Heart right ventricle (tissue), 16 donors: ENCODE data around the gene SFRP5. TPM values are rescaled to one million over a fixed set of nuclear protein-coding genes. Genes with fewer than 3 reads are reported as not detected.

Experiments
- ATAC-seq, 8 donors: fragments of 200-7000 bp; cut with Tn5 transposase; one replicate each; pipeline ENCODE4 v1.9.1; 2020; ENCODE audit warnings: mild to moderate bottlenecking in 8 of 8, moderate library complexity in 8 of 8, moderate number of reproducible peaks in 1 of 8
- DNase-seq, 2 donors: peaks; one replicate each; pipeline ENCODE4 v3.0.0-alpha.2; 2020
- H3K27ac ChIP-seq, 10 donors: fragments of 200-600 bp; sonication (generic) in 2 of 10; one replicate each; pipeline versions ENCODE4 v1.5.0 to v1.8.0; 2020 to 2022; ENCODE audit warnings: mild to moderate bottlenecking in 3 of 10
- H3K27me3 ChIP-seq, 7 donors: fragments of 200-600 bp; one replicate each; pipeline ENCODE4 v1.8.0; 2021 to 2022; ENCODE audit warnings: mild to moderate bottlenecking in 2 of 7
- H3K36me3 ChIP-seq, 9 donors: fragments of 200-600 bp; sonication (generic) in 1 of 9; one replicate each; pipeline versions ENCODE4 v1.5.0 to v1.8.0; 2020 to 2022; ENCODE audit warnings: mild to moderate bottlenecking in 2 of 9
- H3K4me1 ChIP-seq, 9 donors: fragments of 200-600 bp; sonication (generic) in 1 of 9; one replicate each; pipeline versions ENCODE4 v1.5.0 to v1.8.0; 2020 to 2022; ENCODE audit warnings: mild to moderate bottlenecking in 4 of 9
- H3K4me3 ChIP-seq, 10 donors: fragments of 200-600 bp; sonication (generic) in 2 of 10; one replicate each; pipeline versions ENCODE4 v1.5.0 to v1.8.0; 2020 to 2022; ENCODE audit warnings: mild to moderate bottlenecking in 7 of 10, moderate library complexity in 2 of 10
- H3K9me3 ChIP-seq, 11 donors: fragments of 200-600 bp in 10 of 11; sonication (generic) in 2 of 11; one replicate each; pipeline versions ENCODE4 v1.5.0 to v1.8.0; 2013 to 2022; ENCODE audit warnings: mild to moderate bottlenecking in 2 of 11, control low read depth in 1 of 11, moderate library complexity in 1 of 11
- WGBS, 2 donors: extraction: QIAGEN DNeasy Blood & Tissue Kit; methylation state at CpG; one replicate each; pipeline ENCODE4 v1.1.7; 2013; ENCODE audit warnings: inconsistent platforms in 1 of 2; 5-methylcytosine and 5-hydroxymethylcytosine counted together
- intact Hi-C, 10 donors: fragments of 100-400 bp; cut with DNase I; formaldehyde crosslinking; loops; one replicate each; pipeline versions ENCODE4 v1.11.1 to v1.14.2; 2022
- polyA plus RNA-seq, 2 donors: library from polyadenylated mRNA; stranded (reverse); fragments of 200-250 nt; gene quantifications; one replicate each; pipeline ENCODE4 v1.2.3, GENCODE V29; 2013
- total RNA-seq, 10 donors: library from RNA; stranded (reverse); fragmentation: NEBNext Ultra II Directional in 3 of 10; extraction: Animal tissue kit (Norgen Biotek cat#: 25700) in 3 of 10; gene quantifications; one replicate each; pipeline versions ENCODE4 v1.2.1 to v1.2.4, GENCODE V29; 2021 to 2023
- TF ChIP-seq, protein P1 (sequence below), 9 donors: fragments of 200-600 bp; sonication (generic) in 2 of 9; IDR thresholded peaks; one replicate each; pipeline versions ENCODE4 v1.5.0 to v1.8.0; 2021 to 2022; ENCODE audit warnings: antibody characterized with exemption in 9 of 9, mild to moderate bottlenecking in 5 of 9, moderate library complexity in 1 of 9
- donor health status: Arrhythmogenic right ventricular cardiomyopathy.
- donor health status: ischemic (EF 13 %, LVEDD 7.1; RV severe dilation, severe dysfunction).
- donor health status: healthy with polysubstance abuse.
- donor health status: DM: no; HTN: yes; CAD: no.
- donor health status: DM: no; HTN: no; CAD: no.
- donor health status: ischemic (EF 25% LVEDD 6.9; RV normal size, moderate dysfunction).
- donor health status: ischemic (EF 25% LVEDD 5.7; RV mildly dilated, moderate dysfunction).
- donor health status: healthy.
- donor health status: DM: yes; HTN: yes; CAD: no.
- donor health status: Ischemic cardiomyopathy.
- donor health status: ischemic (EF 35%, LVEDD 5.7; RV mildly dilated, moderate dysfunction).
- donor health status: nonischemic (EF 11% LVEDD 7.7; RV severe dilation, severe dysfunction).
- donor health status: DM: yes; HTN: yes; CAD: no.
- donor health status: PGD.
- donor health status: ischemic (EF 29% LVEDD 5.4; RV normal size, mild dysfunction).
- donor health status: nonischemic (EF 23%, LVEDD 6.1; RV moderate dilation, normal function).

The SFRP5 gene
- total and polyA plus RNA-seq, 12 donors = 0.19 to 4.3 (median 1.0) TPM; not detected in 2

DNA sequence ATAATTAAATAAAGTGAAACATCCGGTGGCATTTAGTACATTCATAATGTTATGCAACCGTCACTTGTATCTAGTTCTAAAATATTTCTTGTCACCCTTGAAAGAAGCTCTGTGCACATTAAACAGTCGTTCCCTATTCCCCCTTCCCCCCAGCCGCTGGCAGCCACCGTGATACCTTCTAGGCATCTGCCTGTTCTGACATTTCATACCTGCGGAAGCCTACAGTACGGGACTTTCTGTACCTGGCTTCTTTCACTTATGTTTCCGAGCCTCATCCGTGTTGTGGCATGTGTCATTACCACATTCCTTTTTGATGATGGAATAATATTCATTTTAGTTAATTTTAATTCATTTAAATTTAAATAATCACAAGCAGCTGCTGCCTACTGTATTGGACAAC is 13.9 kb upstream of the SFRP5 start:
- DNase-seq (no peak), ATAC-seq (no peak)
- Histone ChIP-seq H3K4me1 (peaks cover 13 to 31% (median 24%) of the 10 kb centered on the region in 9 donors), H3K27ac (no peak overlapping the region), H3K36me3 (no peaks in the 10 kb centered on the region), H3K4me3 (no peak overlapping the region), H3K9me3 (no peaks in the 10 kb centered on the region), H3K27me3 (peaks cover 0 to 8% (median 0%) of the 10 kb centered on the region in 7 donors)
- WGBS, 2 donors = 81 to 86% methylated on average over 9 of the region's 9 CpGs
- intact Hi-C loops = loop anchor here in 1 of 10 donors (5.0 kb wide), 1 partner anchor 82 kb away; no protein-coding TSS in a partner anchor
- TF ChIP-seq, protein P1, sequence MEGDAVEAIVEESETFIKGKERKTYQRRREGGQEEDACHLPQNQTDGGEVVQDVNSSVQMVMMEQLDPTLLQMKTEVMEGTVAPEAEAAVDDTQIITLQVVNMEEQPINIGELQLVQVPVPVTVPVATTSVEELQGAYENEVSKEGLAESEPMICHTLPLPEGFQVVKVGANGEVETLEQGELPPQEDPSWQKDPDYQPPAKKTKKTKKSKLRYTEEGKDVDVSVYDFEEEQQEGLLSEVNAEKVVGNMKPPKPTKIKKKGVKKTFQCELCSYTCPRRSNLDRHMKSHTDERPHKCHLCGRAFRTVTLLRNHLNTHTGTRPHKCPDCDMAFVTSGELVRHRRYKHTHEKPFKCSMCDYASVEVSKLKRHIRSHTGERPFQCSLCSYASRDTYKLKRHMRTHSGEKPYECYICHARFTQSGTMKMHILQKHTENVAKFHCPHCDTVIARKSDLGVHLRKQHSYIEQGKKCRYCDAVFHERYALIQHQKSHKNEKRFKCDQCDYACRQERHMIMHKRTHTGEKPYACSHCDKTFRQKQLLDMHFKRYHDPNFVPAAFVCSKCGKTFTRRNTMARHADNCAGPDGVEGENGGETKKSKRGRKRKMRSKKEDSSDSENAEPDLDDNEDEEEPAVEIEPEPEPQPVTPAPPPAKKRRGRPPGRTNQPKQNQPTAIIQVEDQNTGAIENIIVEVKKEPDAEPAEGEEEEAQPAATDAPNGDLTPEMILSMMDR (IDR thresholded peaks at IDR 0.05) = no peak

DNA sequence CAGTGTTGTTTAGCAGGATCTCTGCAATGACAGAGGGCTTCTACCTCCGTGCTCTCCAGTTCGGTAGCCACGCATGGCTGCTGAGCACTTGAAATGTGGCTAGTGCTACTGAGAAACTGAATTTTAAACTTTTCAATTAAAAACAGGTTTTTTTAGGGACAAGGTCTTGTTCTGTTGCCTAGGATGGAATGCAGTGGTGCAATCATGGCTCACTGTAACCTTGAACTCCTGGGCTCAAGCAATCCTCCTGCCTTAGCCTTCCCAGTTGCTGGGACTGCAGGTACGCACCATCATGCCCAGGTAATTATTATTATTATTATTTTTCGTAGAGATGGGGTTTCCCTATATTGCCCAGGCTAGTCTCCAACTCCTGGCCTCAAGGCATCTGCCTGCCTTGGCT is 13.4 kb upstream of the SFRP5 start:
- Histone ChIP-seq H3K4me3 (no peak overlapping the region), H3K4me1 (peaks cover 13 to 36% (median 27%) of the 10 kb centered on the region in 9 donors), H3K36me3 (no peaks in the 10 kb centered on the region), H3K9me3 (no peaks in the 10 kb centered on the region), H3K27me3 (peaks cover 0 to 8% (median 0%) of the 10 kb centered on the region in 7 donors), H3K27ac (no peak overlapping the region)
- DNase-seq = no peak
- TF ChIP-seq, protein P1 (IDR thresholded peaks at IDR 0.05) = no peak
- WGBS, 2 donors = 95% methylated on average over 5 of the region's 5 CpGs
- ATAC-seq = no peak
- intact Hi-C loops = loop anchor here in 1 of 10 donors (5.0 kb wide), 1 partner anchor 82 kb away; no protein-coding TSS in a partner anchor

DNA sequence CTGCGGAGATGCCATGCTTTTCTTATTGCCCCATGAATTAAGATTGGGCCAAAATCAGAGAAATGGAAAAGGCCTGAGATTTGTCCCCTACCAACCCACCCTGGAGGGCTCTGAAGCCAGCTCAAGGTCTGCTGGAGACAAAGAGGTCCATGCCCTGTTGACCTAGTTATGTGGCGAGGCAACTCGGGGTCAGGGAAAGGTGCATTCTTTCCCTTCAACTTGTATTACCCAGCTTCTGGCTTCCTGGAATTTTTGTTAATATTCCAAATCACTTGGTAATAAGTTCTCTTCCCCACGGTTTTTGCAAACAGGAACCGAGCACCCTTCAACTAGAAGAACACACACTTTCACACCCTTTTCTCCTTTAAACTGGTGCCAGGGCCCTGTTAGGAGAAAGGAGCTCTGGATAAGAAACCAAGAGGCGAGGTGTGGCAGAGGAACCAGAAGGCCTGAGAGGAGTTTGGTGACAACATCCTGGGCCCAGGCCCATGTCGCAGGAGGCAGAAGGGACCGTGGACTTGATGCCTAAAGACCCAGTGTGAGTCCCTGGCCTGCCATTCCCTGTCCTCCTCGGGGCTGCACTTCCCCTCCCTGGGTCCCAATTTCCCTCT is 12.5 kb upstream of the SFRP5 start:
- Histone ChIP-seq H3K4me3 (no peak overlapping the region), H3K4me1 (peaks cover 13 to 34% (median 26%) of the 10 kb centered on the region in 9 donors), H3K27me3 (peaks cover 0 to 8% (median 0%) of the 10 kb centered on the region in 7 donors), H3K27ac (no peak overlapping the region), H3K36me3 (no peaks in the 10 kb centered on the region), H3K9me3 (no peaks in the 10 kb centered on the region)
- DNase-seq (no peak), ATAC-seq (no peak)
- 66 to 67% methylated on average over 9 of the region's 9 CpGs for WGBS, 2 donors
- TF ChIP-seq, protein P1 (IDR thresholded peaks at IDR 0.05) = no peak
- intact Hi-C loops = no loop called here

DNA sequence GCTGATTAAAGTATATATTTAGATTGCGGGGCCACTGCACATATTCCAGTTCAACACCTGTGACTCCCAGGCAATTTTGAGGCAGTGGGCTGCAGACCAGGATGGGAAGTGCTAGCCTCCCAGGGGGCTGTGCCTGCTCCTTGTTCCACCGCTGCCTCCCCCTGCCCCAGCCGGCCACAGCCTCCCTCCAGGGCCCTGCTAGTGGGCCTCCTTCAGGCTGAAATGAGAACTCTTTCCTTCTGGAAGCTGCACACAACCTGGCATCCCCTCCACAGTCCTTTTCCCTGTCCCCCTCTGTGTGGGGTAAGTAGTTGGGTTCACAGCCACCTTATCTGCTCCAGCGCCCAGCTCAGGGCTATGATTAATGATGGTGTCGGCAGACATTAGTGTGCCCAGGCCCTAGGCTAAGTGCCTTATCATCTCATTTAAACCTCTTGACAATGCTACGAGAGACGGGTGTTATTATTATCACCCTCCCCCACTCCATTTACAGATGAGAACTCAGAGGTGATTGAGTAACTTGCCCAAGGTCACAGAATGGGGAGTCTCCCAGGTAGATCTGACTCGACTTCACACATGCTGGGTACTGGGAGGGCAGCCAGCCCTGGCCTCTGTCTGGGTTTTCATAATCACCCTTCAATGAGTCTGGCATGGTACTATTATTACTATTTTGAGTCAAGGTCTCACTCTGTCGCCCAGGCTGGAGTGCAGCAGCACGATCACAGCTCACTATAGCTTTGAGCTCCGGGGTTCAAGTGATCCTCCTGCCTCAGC is 10.8 kb upstream of the SFRP5 start:
- peak in 1 of 2 donors; percentile 59 for DNase-seq
- Histone ChIP-seq H3K9me3 (no peaks in the 10 kb centered on the region), H3K27me3 (no peaks in the 10 kb centered on the region), H3K4me3 (no peak overlapping the region), H3K4me1 (peaks cover 9 to 26% (median 19%) of the 10 kb centered on the region in 9 donors), H3K36me3 (no peaks in the 10 kb centered on the region), H3K27ac (peak overlapping the region in 2 of 10 donors; percentile 15 to 33)
- TF ChIP-seq, protein P1 (IDR thresholded peaks at IDR 0.05) = no peak
- peak; percentile 22 to 89 (median 62) for ATAC-seq
- whole genome bisulfite sequencing, 2 donors = 55 to 63% methylated on average over 11 of the region's 11 CpGs
- intact Hi-C loops = no loop called here
